ENCODE measurements around the gene TBX15. TPM values are rescaled to one million over a fixed set of nuclear protein-coding genes. Genes with fewer than 3 reads are reported as not detected.

The TBX15 gene
- polyA plus RNA-seq, 4 donors: 0.14 to 0.39 (median 0.18) TPM

GRCh38 chr1:119002028-119002686 lies 14.0 kb upstream of the TBX15 start:
- DNase-seq (ENCODE audit: low read depth in 4 of 4, low spot score in 3 of 4): no peak

GRCh38 chr1:119001181-119002027 lies 13.3 kb upstream of the TBX15 start:
- no peak for DNase-seq (ENCODE audit: low read depth in 4 of 4, low spot score in 3 of 4)

GRCh38 chr1:119000371-119001180 lies 12.4 kb upstream of the TBX15 start:
- DNase-seq (ENCODE audit: low read depth in 4 of 4, low spot score in 3 of 4): no peak

GRCh38 chr1:118999348-119000071 lies 11.4 kb upstream of the TBX15 start:
- DNase-seq (ENCODE audit: low read depth in 4 of 4, low spot score in 3 of 4): no peak

- no peak for DNase-seq (ENCODE audit: low read depth in 4 of 4, low spot score in 3 of 4)
Measured at GRCh38 chr1:118998171-118998570, 10.0 kb upstream of the TBX15 start.

- no peak for DNase-seq (ENCODE audit: low read depth in 4 of 4, low spot score in 3 of 4)
Measured at GRCh38 chr1:118997225-118997624, 9.1 kb upstream of the TBX15 start.

- DNase-seq (ENCODE audit: low read depth in 4 of 4, low spot score in 3 of 4): no peak
Measured at GRCh38 chr1:118995312-118996016, 7.3 kb upstream of the TBX15 start.

GRCh38 chr1:118993700-118994026 lies 5.5 kb upstream of the TBX15 start:
- DNase-seq (ENCODE audit: low read depth in 4 of 4, low spot score in 3 of 4): no peak

DNA sequence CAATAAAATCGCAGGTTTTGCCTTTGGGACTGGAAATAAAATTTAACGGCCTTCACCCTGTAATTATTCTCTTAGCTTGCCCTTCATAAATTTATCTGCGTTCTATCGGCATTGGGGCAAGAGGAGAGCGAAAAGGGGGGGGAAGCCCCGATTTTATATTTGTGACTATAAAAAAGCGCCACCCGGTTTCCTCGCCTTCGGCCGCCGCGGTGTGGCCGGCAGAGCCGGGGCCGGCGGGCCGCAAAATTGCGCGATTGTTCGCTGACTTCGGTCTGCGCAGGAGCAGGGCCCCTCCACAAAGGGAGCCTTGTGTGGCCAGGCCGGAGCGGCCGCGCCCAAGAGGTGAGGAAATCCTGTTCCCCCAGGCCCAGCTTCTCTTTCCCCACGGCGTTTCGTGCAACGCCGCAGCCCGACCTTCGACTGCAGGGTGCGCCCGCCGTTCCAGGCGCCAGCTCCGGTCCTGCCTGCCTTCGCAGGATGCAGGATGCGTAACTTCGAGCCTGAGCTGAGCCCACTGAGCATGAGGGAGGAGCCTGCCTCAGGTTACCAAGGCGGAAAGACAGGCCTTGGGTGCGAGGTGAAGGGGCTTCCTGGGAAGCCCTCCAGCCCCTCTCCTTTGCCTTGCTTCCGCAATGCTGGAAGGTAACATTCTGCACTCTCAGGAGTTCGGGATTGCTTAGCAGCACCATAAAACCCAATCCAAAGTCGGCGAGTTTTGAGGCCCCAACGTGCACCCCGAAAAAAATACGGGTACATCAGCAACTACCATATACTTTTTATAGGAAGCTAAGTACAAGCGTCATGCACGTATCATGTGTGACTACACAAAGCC lies 4.9 kb upstream of the TBX15 start:
- DNase-seq (ENCODE audit: low read depth in 4 of 4, low spot score in 3 of 4): no peak

- no peak for DNase-seq (ENCODE audit: low read depth in 4 of 4, low spot score in 3 of 4)
Measured at GRCh38 chr1:118992237-118992825, 4.2 kb upstream of the TBX15 start.

DNA sequence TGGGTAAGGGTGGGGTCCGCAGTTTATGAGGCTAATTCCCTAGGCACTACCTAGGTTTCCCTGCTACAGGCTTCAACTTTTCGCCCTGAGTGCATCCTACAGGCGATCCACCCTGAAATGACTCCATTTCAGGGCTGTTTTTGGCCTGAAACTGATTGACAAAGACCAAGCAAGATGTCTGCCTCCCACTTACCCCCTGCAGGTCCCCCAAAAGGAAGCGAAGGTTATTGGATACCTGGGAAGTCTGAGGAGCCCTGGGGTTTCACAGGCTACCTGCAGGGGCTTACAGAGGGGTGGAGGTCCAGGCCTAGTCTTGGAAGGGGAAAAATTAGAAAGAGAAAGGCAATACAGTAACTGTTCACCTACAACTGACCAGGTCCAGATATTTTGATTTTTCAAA lies 3.3 kb upstream of the TBX15 start:
- no peak for DNase-seq (ENCODE audit: low read depth in 4 of 4, low spot score in 3 of 4)

DNA sequence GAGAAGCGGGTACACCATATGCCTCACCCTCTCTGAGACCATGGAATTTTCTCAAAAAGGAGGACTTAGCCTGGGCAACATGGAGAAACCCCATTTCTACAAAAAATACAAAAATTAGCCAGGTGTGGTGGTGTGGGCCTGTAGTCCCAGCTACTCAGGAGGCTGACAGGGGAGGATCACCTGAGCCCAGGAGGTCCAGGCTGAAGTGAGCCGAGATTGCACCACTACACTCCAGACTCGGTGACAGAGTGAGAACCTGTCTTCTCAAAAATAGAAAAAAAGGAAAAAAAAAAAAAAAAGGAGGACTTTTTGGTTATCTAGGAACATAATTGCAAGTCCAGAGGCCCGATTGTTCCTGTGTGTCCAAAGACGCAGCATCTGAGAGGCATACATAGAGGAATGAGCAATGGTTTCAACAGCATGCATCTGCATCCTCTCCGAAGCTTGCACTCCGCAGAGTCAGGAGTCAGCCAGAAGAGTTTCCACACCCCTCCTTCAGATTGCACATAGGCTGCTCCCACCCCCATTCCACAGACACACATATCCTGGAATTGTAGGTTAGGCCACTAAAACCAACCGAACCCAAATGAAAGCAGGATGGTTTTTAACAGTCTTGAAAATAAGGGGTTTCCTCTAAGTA lies 2.5 kb upstream of the TBX15 start:
- DNase-seq (ENCODE audit: low read depth in 4 of 4, low spot score in 3 of 4): no peak

- no peak for DNase-seq (ENCODE audit: low read depth in 4 of 4, low spot score in 3 of 4)
Measured at GRCh38 chr1:118989878-118990378, 1.8 kb upstream of the TBX15 start.

DNA sequence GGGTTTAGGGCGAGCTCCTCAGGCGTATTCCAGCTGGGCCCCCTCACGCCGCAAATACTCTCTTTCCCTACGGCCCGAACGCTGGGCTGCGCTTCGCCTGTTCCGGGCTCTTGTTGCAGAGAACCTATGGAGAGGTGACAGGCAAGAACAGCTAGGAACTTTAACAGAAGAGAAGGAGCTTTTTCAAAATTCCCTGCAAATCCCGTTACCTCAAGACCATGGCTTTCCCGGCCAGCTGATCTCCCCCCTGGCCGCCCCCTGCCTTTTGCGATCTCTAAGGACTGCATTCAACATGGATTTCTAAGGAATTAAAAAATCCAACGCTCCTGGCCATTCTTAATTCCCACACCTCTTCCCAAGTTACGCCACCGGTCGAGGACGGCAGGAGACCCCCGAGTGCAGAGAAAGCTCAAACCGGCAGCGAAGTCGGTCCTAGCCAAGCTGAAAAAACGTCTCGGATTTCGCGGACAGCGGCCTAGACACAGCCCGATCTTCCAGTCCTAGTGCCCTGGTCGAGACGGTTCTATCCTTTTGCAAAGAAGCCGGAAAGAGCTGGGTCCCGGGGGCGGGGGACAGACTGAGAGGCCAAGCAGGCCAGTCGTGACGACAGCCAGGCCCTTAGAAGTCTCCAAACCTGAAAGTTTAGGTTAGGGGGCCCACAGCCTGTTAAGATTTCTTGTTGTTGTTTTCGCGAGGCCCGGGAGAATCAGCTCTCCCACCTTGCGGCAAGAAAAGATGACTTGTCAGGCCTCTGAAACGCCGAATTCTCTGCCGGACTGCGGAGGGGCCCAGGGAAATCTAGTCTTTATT lies 1.1 kb upstream of the TBX15 start:
- DNase-seq (ENCODE audit: low read depth in 4 of 4, low spot score in 3 of 4): no peak

DNA sequence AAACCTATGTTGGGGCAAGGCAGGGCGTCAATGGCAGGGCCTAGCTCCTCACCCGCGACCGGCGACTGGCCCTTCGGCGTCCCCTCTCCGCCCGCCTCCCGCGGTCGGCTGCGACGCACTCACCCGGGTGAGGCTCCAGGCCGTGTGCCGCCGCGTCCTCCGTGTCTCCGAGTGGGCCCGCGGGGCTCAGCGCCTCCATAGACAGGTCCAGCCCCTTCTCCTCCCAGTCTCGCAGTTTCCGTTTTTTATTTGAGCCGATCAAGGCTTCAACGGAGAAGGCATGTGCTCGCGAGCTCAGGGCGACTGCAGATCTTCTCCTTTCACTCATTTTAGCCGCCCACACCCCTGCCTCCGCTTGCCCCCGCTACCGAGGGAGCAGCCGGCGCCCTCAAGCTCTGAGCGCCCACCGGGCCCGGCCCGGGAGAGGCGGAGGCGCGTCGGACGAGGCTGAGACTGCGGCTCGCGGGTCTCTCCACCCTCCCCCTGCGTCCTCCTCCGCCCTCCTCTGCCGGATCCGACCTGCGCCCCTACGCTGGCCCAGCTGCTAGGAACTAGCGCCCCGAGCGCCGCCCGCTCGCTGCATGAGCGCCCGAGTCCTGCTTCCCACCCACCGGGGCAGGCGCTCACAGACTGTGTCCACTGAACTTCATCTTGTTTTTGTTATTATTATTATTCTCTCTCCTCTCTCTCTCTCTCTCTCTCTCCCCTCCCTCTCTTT lies 516 bp downstream of the TBX15 start:
- DNase-seq (ENCODE audit: low read depth in 4 of 4, low spot score in 3 of 4): no peak

DNA sequence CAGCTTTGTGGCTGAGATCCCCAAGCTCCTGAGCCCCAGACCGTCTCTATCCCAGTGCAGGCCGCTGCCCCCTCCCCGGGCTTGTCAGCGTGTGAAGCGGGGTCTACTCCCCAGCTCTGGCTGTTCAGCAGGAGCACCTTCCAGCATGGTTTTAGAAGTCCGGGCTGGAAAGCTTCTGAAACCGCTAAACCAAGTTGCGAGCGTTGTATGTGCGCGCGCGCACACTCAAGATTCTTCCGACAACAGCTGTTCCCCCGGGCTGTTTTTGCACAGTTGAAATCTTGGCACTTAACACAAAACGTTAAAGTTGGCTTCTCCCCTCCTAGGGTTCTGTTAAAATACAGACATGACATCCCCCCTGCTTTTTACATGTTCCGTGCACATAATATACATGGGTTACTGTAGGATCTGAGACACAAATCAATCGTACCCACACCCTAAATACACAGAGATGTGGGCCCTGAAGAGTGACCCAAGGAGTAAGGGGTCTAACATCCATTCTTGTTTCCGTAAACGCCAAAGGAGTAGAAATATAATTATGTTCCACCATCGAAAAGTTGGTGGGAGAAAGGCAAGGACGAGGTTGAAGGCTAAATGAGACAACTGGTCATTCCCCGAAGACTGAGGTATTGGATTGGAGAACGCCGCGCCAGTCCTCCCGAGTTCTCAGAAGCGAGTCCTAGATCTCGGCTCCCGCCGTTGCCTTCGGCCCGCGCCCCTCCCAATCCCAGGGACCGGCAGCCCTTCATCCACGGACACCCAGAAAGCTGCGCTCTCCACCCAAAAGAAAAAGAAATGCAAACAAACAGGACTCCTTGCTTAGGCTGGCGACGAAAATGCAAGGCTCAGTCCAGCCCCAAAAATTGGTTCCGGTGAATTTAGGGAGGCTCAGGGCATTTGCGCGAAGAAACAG lies 1.3 kb downstream of the TBX15 start:
- DNase-seq (ENCODE audit: low read depth in 4 of 4, low spot score in 3 of 4): no peak
